Colon (tissue), 2 donors: ENCODE results near the gene CDHR3.
"Not testable (repeated sequence)": the region's sequence is repeated elsewhere in the genome, so short reads cannot be mapped to it uniquely, and the experiment has no call there.

Experiments used
- FAIRE-seq: peaks from 2 replicates; lab custom pipeline; 2012; peaks lifted over from hg19 to GRCh38; lab: Jason Lieb, UNC
- donor health status: control.
- donor health status: control.

The CDHR3 gene

GRCh38 chr7:105999256-105999655 is 36.2 kb downstream of the CDHR3 start:
- no peak for FAIRE-seq

- FAIRE-seq = no peak
Measured at GRCh38 chr7:106001196-106001595, 38.1 kb downstream of the CDHR3 start.

GRCh38 chr7:106001886-106002285 is 38.8 kb downstream of the CDHR3 start:
- FAIRE-seq = no peak

- no peak for FAIRE-seq
Measured at GRCh38 chr7:106003525-106004064, 40.5 kb downstream of the CDHR3 start.

GRCh38 chr7:106006906-106007305 is 43.8 kb downstream of the CDHR3 start:
- FAIRE-seq = no peak

GRCh38 chr7:106007796-106008195 is 44.7 kb downstream of the CDHR3 start:
- not testable (repeated sequence) for FAIRE-seq

- no peak for FAIRE-seq
Measured at GRCh38 chr7:106009503-106010226, 46.6 kb downstream of the CDHR3 start.

- no peak for FAIRE-seq
Measured at GRCh38 chr7:106010331-106010730, 47.3 kb downstream of the CDHR3 start.

GRCh38 chr7:106010866-106011265 is 47.8 kb downstream of the CDHR3 start:
- FAIRE-seq = no peak

GRCh38 chr7:106012184-106012583 is 49.1 kb downstream of the CDHR3 start:
- FAIRE-seq = no peak

- no peak for FAIRE-seq
Measured at GRCh38 chr7:106012935-106013439, 49.9 kb downstream of the CDHR3 start.

- no peak for FAIRE-seq
Measured at GRCh38 chr7:106015381-106016218, 52.5 kb downstream of the CDHR3 start.

- FAIRE-seq = no peak
Measured at GRCh38 chr7:106016331-106016730, 53.3 kb downstream of the CDHR3 start.

- no peak for FAIRE-seq
Measured at GRCh38 chr7:106017657-106018056, 54.6 kb downstream of the CDHR3 start.

- FAIRE-seq = no peak
Measured at GRCh38 chr7:106018566-106019469, 55.8 kb downstream of the CDHR3 start.

- no peak for FAIRE-seq
Measured at GRCh38 chr7:106019470-106019820, 56.4 kb downstream of the CDHR3 start.

GRCh38 chr7:106021151-106022067 is 58.3 kb downstream of the CDHR3 start:
- no peak for FAIRE-seq

- FAIRE-seq = no peak
Measured at GRCh38 chr7:106022193-106022821, 59.2 kb downstream of the CDHR3 start.

- FAIRE-seq = no peak
Measured at GRCh38 chr7:106023369-106024322, 60.6 kb downstream of the CDHR3 start.
